Right renal cortex interstitium (tissue), 3 donors: ENCODE data around the gene DFFA. TPM values are rescaled to one million over a fixed set of nuclear protein-coding genes. Genes with fewer than 3 reads are reported as not detected.
"Not testable (repeated sequence)": the region's sequence is repeated elsewhere in the genome, so short reads cannot be mapped to it uniquely, and the experiment has no call there.

Source experiments
- DNase-seq, 3 donors: peaks; one replicate each; pipeline ENCODE4 v3.0.0-alpha.2; 2013; ENCODE audit warnings: low read depth in 3 of 3, low spot score in 2 of 3
- polyA plus RNA-seq, 3 donors: library from polyadenylated mRNA; unstranded; fragments of 120-200 nt; gene quantifications; one replicate each; pipeline ENCODE4 v1.2.1, GENCODE V29; 2013; ENCODE audit not compliant: insufficient read length in 3 of 3

The DFFA gene
- polyA plus RNA-seq, 3 donors = 42.4 to 46.0 (median 43.3) TPM

DNA sequence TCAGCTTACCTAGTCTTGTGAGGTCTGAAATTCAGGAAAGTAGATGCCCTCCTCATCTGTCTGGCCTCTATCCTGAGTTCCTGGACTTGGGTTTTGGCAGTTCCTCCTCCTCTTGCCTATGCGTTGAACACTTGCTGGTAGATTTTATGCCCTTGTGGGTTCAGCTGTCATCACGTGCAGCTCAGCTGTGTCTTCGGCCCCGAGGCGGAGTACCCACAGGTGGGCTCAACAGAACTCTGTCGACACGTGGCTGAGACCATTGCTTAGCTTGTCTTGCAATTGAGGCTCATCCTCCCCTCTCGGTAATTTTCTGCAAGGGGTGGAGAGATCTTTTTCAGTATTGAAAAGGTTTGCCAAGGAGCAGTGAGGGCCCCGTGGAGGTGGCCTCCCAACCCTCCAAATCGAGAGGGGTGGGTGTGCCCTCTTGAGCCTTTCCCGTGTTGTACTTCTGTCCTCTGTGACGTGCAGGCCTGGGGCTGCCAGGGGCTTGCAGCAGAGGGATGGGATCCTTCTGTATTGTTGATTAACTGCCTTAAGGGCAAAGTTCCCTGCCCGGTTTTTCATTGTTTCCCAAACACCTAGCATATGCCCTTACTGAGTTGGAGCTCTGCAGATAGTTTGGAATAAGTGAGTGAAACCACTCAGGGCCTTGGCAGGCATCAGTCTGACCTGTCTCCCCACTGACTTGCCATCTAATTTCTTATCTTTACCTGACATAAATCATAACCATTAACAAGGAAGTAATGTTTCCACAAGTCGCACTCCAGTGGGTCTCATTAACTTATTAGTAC, 39.2 kb downstream of the DFFA start:
- DNase-seq = no peak

DNA sequence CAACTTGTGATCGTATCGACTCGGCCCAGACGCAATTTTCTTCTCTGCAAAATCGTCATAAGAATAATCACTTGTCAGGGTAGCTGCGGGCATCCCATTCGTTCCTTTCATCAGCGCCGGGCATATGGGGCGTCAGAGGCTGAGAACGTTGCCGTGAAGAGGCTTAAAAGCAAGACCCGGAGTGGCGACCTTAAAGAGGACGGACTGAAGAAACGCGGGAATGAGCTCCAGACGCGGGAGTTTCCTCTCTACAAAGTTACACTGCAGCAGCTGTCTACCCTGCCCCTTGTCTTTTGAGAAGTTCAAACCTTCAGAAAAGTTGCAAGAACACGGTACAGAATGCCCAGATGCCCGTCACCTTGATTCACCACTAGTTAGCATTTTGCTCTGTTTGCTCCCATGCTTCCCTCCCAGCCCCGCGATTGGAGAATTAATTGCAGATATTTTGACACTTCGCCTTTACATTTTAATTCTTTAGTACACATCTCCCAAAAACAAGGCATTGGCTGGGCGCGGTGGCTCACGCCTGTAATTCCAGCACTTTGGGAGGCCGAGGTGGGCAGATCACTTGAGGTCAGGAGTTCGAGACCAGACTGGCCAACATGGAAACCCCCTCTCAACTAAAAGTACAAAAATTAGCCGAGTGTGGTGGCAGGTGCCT, 41.1 kb downstream of the DFFA start:
- no peak for DNase-seq

DNA sequence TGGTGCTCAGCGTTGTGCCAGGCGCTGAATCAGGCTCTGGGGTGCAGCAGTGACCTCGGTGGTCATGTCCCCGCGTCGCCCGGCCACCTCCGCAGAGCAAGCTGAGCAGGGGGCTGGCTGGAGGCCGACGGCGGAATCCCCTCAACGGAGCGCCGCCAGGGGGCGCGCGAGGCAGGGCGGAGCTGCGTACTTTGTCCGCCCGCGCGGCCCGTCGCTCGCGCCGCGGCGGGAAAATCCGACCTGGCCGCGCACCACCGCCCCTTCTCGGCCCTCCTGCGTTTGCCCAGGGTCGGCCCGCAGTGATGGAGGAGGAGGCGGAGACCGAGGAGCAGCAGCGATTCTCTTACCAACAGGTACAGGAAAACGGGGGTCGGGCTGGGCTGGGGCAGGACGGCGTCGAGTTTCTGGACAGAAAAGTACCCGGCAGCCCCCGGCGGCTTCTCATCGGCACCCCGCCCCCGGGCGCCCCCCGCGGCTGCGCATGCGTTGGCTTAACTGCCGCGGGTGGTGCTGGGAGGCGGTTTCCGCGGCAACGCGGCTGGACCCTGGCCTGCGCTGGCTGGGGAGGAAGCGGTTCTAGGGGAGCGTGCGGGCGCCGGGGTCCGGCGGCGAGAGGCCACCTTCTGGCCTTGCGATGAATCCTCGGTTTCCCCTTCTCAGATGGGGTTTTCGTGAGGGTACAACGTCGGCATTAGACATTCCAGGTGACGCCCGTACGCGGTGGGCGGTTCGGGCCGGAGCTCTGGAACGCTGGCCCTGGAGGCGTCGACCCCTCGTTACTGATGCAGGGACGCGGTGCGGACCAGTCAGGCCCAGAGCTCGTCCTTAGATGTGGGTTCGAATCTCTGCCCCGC, 41.9 kb downstream of the DFFA start, which contains the start of gene CENPS:
Gene CENPS (plus strand): TSS at position 218 of the 854 bp plus-strand sequence. CDS start 85 bp downstream, at position 303.
- DNase-seq = peak; percentile 82 to 88 (median 88)

DNA sequence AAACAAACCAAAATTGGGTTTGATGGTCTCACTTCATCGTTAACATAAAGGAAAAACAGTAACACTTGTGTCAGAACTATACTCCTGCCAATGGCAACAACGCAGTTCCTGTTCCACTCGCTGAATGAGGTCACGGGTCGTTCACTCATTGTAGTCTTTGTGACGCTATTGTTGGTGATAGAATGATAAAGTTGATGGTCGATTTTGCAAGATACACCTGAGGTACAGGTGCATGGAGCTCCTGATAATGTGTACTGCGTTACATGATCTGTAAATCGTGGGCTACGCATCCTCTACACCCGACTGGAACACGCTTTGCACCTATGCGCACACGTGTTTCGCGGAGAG, 42.5 kb downstream of the DFFA start:
- DNase-seq = no peak

DNA sequence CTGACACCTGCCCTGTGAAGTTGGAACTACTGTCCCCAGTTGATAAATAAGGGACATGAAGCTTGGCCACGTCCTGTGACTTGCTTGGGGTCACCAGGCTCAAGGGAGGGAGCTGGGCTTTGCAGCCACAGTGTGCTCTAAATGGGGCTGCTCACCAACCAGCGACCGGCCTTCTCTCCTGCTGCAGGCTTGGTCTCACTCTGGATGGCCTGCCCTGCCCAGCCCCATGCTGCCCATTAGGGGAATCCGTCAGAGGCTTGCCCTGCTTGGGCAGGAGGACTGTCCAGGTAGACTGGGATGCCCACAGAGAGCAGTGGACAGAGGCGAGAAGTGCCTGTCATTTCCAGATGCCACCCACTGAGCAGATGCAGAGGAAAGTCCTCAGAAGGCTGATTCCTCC, 43.3 kb downstream of the DFFA start:
- no peak for DNase-seq

DNA sequence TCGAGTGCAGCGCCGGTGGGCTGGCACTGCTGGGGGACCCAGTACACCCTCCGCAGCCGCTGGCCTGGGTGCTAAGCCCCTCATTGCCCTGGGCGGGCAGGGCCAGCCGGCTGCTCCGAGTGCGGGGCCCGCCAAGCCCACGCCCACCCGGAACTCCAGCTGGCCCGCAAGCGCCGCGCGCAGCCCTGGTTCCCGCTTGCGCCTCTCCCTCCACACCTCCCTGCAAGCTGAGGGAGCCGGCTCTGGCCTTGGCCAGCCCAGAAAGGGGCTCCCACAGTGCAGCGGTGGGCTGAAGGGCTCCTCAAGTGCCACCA, 45.8 kb downstream of the DFFA start:
- not testable (repeated sequence) for DNase-seq

DNA sequence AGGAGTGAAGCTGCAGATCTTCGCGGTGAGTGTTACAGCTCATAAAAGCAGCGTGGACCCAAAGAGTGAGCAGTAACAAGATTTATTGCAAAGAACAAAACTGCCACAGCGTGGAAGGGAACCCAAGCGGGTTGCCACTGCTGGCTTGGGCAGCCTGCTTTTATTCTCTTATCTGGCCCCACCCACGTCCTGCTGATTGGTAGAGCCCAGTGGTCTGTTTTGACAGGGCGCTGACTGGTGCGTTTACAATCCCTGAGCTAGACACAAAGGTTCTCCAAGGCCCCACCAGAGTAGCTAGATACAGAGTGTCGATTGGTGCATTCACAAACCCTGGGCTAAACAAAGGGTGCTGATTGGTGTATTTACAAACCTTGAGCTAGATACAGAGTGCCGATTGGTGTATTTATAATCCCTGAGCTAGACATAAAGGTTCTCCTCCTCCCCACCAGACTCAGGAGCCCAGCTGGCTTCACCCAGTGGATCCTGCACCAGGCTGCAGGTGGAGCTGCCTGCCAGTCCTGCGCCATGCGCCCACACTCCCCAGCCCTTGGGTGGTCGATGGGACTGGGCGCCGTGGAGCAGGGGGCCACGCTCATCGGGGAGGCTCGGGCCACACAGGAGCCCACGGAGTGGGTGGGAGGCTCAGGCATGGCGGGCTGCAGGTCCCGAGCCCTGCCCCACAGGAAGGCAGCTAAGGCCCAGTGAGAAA, 46.3 kb downstream of the DFFA start:
- not testable (repeated sequence) for DNase-seq

DNA sequence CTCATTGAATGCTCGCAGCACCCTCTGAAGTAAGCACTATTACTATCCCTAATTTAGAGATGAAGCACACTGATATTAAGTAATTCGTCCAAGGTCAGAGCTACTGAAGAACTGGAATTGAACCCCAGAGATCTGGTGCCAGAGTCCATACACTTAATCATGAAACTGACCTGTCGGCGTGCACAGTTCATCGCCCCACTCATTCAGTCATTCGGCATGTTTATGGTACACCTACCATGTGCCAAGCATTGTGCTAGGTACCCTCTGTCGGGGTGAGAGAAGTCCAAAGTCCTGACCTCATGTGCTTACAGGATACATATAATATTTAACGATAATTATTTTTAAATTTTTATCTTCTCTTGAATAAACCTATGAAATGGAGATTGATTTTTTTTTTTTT, 47.7 kb downstream of the DFFA start:
- no peak for DNase-seq

DNA sequence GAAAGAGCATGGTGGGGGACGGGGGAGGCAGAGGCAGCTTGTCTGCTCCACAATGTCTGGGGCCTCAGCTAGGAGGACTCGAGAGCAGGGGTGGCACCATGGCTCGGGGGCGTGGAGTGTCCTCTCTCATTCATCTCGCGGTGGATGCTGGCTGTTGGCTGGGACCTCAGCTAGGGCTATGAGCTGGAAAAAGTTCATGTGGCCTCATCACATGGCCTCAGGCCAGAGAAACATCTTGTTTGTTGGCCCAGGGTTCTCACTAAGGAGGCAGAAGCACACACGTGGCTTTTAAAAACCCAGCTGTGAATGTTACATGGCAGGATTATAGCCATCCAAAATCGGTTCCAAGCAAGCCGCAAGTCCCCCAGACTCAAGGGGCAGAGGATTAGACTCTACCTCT, 48.3 kb downstream of the DFFA start:
- DNase-seq = no peak

DNA sequence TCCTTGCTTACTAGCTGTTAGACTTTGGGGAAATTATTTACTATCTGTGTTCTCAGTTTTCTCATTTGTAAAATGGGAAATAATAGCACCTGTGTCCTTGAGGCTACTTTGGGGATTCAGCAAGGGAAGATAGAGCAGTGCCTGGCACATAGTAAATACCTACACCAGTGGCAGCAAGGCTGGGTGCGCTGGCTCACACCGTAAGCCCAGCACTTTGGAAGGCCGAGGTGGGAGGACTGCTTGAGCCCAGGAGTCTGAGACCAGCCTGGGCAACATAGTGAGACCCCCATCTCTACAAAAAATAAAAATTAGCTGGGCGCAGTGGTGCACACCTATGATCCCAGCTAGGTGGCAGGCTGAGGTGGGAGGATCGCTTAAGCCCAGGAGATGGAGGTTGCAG, 50.7 kb downstream of the DFFA start:
- no peak for DNase-seq

DNA sequence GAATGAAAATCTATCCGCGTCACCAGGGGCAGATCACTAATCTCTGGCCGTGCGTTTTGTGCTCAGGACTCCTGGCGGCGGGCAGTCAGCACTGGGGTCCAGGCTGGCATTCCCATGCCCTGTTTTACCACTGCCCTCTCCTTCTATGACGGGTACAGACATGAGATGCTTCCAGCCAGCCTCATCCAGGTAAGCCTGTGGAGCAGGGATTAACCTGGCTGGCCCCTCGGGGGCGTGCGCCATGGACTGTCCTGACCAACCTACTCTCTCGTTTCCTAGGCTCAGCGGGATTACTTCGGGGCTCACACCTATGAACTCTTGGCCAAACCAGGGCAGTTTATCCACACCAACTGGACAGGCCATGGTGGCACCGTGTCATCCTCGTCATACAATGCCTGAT, 53.0 kb downstream of the DFFA start:
- no peak for DNase-seq

DNA sequence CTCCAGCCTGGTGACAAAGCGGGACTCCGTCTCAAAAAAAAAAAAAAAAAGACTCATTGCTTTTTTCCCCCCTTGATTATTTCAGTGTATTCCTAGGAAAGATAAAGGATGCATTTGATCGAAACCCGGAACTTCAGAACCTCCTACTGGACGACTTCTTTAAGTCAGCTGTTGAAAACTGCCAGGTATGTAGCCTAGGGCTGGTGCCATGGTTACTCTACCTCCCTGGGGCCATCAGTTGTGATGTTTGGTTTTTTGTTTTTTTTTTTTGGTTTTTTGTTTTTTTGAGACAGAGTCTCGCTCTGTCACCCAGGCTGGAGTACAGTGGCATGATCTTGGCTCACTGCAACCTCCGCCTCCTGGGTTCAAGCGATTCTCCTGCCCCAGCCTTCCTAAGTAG, 53.6 kb downstream of the DFFA start:
- DNase-seq = not testable (repeated sequence)

DNA sequence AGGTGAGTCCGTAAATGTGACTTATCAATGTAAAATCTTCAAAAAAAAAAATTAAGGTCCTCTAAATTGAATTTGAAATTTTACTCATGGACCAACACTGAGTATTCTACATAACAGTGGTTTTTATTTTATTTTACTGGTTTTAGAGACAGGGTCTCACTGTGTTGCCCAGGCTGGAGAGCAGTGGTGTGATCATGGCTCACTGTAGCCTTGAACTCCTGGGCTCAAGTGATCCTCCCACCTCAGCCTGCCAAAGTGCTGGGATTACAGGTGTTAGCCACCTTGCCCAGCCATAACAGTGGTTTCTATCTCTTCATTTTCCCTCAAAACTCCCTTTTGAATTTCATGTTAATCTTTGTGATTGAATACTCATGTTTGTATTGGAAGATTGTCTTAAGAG, 56.4 kb downstream of the DFFA start:
- DNase-seq = not testable (repeated sequence)

DNA sequence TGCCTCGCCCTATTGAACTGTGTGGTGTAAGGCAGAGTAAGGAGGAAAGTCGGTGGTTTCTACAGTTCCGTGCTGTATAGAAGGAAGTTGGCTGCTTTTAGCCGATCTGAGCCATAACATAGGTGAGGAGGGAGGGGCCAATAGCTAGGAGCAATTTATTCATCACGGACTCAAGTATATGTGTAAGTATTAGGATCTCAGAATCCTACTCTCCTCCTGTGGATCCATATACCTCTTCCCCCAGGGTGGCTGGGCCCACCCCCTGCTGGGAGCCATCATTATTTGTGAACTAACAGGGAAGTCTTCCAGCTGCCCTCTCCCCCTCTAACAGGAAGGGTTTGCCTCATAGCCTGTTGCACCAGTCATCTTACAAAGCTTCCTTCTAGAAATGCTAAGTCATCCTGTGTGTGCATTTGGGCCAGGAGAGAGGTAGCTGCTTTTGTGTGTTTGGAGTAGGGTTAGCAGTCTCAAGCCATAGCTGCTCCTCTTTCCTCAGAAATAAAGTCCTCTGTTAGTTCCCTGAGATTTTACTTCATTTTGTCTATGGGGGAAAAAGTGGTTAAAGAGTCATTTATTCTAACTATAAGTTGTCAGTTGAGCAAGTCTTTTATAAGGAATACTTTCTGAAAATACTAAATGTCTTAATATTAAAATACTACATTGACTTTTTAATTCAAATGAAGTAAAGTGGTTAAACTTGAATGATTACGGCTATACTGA, 57.0 kb downstream of the DFFA start:
- no peak for DNase-seq

DNA sequence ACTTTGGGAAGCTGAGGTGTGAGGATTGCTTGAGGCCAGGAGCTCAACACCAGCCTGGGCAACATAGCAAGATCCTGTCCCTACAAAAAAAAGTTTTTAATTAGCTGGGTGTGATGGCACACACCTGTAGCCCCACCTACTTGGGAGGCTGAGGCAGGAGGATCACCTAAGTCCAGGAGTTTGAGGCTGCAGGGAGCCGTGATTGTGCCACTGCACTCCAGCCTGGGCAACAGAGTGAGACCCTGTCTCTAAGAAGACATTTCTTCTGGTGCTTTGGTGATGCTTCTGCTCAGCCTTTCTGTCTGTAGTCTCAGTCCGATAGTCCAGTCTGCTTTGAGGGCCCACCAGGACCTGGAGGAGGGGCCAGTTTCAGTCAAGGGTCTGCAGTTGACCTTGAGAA, 65.1 kb downstream of the DFFA start:
- no peak for DNase-seq

Other genes starting within 250 kb of the DFFA start
- gene PGD, start 73.5 kb downstream of the DFFA start, polyA plus RNA-seq = 100 to 1,000 TPM; 182 to 201 (median 192) TPM
- gene CENPS, start 42.1 kb downstream of the DFFA start, polyA plus RNA-seq = 10 to 100 TPM; 35.3 to 40.7 (median 37.6) TPM
- gene CORT, start 22.5 kb downstream of the DFFA start, polyA plus RNA-seq = under 1 TPM; 0.74 to 0.91 (median 0.76) TPM
- gene PEX14, start 2.4 kb upstream of the DFFA start, polyA plus RNA-seq = 10 to 100 TPM; 19.2 to 20.4 (median 19.5) TPM